Measurements from ENCODE around the gene KRTAP1-3.

KRTAP1-3 gene

GRCh38 chr17:41010441-41010840 is 24.2 kb downstream of the KRTAP1-3 start:
- TF ChIP-seq CTCF (conservative IDR thresholded peaks at IDR 0.05) (no peak), ZFX (IDR thresholded peaks at IDR 0.05) (no peak)
- H3K27ac ChIP-seq, result no peak overlapping the region

GRCh38 chr17:41009936-41010335 is 24.7 kb downstream of the KRTAP1-3 start:
- H3K27ac ChIP-seq, result no peak overlapping the region
- TF ChIP-seq CTCF (conservative IDR thresholded peaks at IDR 0.05) (no peak), ZFX (IDR thresholded peaks at IDR 0.05) (no peak)

GRCh38 chr17:41009301-41009760 is 25.3 kb downstream of the KRTAP1-3 start:
- TF ChIP-seq ZFX (IDR thresholded peaks at IDR 0.05) (no peak), CTCF (conservative IDR thresholded peaks at IDR 0.05) (no peak)
- H3K27ac ChIP-seq, result no peak overlapping the region

- TF ChIP-seq ZFX (IDR thresholded peaks at IDR 0.05), result no peak
- TF ChIP-seq CTCF (conservative IDR thresholded peaks at IDR 0.05), result no peak
- H3K27ac ChIP-seq, result no peak within 1 kb of the TSS
Observed at GRCh38 chr17:41008811-41009210, 25.9 kb downstream of the KRTAP1-3 start, which contains the start of gene KRTAP3-1. Gene KRTAP3-1 (minus strand): TSS chr17:41009128. CDS start chr17:41009074, 54 bp downstream.

- no peak overlapping the region for H3K27ac ChIP-seq
- TF ChIP-seq CTCF (conservative IDR thresholded peaks at IDR 0.05) (no peak), ZFX (IDR thresholded peaks at IDR 0.05) (no peak)
Observed at GRCh38 chr17:41004397-41004796, 30.3 kb downstream of the KRTAP1-3 start.

- no peak for TF ChIP-seq ZFX (IDR thresholded peaks at IDR 0.05)
- no peak for TF ChIP-seq CTCF (conservative IDR thresholded peaks at IDR 0.05)
- no peak overlapping the region for H3K27ac ChIP-seq
Observed at GRCh38 chr17:41003926-41004325, 30.7 kb downstream of the KRTAP1-3 start.

GRCh38 chr17:41002814-41003213 is 31.9 kb downstream of the KRTAP1-3 start:
- no peak overlapping the region for H3K27ac ChIP-seq
- TF ChIP-seq CTCF (conservative IDR thresholded peaks at IDR 0.05) (no peak), ZFX (IDR thresholded peaks at IDR 0.05) (no peak)
